HepG2 (cell line): ENCODE measurements around the gene NUP54. TPM values are rescaled to one million over a fixed set of nuclear protein-coding genes. Genes with fewer than 3 reads are reported as not detected.
A peak's percentile ranks its signal among the peaks of the same experiment; 100 is the strongest.

Experiments
- CAMTA2 ChIP-seq: sonication (generic); formaldehyde crosslinking; IDR thresholded peaks from 2 replicates; pipeline ENCODE4 v1.4.0; 2020; ENCODE audit warnings: mild to moderate bottlenecking, missing genetic modification reagents, borderline replicate concordance
- CEBPB ChIP-seq: IDR thresholded peaks from 2 replicates; pipeline ENCODE4 v1.6.1; 2011; ENCODE audit warnings: low read depth, low read length, improper control_type of control experiment, borderline replicate concordance
- HOXA3 ChIP-seq: sonication (generic); formaldehyde crosslinking; IDR thresholded peaks from 2 replicates; pipeline ENCODE4 v1.5.0; 2020; ENCODE audit warnings: missing genetic modification reagents
- KDM2A ChIP-seq: sonication (generic); formaldehyde crosslinking; IDR thresholded peaks from 2 replicates; pipeline ENCODE4 v1.4.0; 2020; ENCODE audit warnings: low read depth, missing genetic modification reagents, borderline replicate concordance
- KLF13 ChIP-seq: sonication (generic); formaldehyde crosslinking; IDR thresholded peaks from 2 replicates; pipeline ENCODE4 v1.4.0; 2020; ENCODE audit warnings: mild to moderate bottlenecking, missing genetic modification reagents
- KLF6 ChIP-seq: IDR thresholded peaks from 2 replicates; pipeline ENCODE4 v1.8.0; 2016; ENCODE audit warnings: missing biosample characterization, missing genetic modification reagents
- MAFF ChIP-seq: IDR thresholded peaks from 2 replicates; pipeline ENCODE4 v1.6.1; 2011; ENCODE audit warnings: low read depth, low read length, improper control_type of control experiment
- MTA1 ChIP-seq: sonication (generic); formaldehyde crosslinking; IDR thresholded peaks from 2 replicates; pipeline ENCODE4 v1.4.0; 2020; ENCODE audit warnings: missing genetic modification reagents, mild to moderate bottlenecking, borderline replicate concordance
- MXI1 ChIP-seq: IDR thresholded peaks from 3 replicates; pipeline ENCODE4 v1.6.1; 2012; ENCODE audit warnings: low read depth, low read length, inconsistent platforms, borderline replicate concordance
- NFE2L2 ChIP-seq: fragments of 150-350 bp; IDR thresholded peaks from 2 replicates; pipeline ENCODE4 v1.6.1; 2014; ENCODE audit warnings: low read length
- NFIB ChIP-seq: sonication (generic); formaldehyde crosslinking; IDR thresholded peaks from 2 replicates; pipeline ENCODE4 v1.9.0; 2021; ENCODE audit warnings: missing genetic modification reagents, mild to moderate bottlenecking, borderline replicate concordance
- PAF1 ChIP-seq: IDR thresholded peaks from 2 replicates; pipeline ENCODE4 v1.6.1; 2016; ENCODE audit warnings: missing genetic modification reagents, missing compliant biosample characterization
- PCBP1 ChIP-seq: fragments of 200-400 bp; formaldehyde crosslinking; IDR thresholded peaks from 2 replicates; pipeline ENCODE4 v1.6.1; 2017; ENCODE audit warnings: mild to moderate bottlenecking, low read depth, low read length, borderline replicate concordance
- RARG ChIP-seq: sonication (generic); formaldehyde crosslinking; IDR thresholded peaks from 2 replicates; pipeline ENCODE4 v1.4.0; 2020; ENCODE audit warnings: low read depth, mild to moderate bottlenecking, missing genetic modification reagents
- REL ChIP-seq: sonication (generic); formaldehyde crosslinking; conservative IDR thresholded peaks from 2 replicates; pipeline ENCODE4 v1.8.0; 2022; ENCODE audit warnings: mild to moderate bottlenecking, missing genetic modification reagents, moderate library complexity
- ZNF143 ChIP-seq: sonication (generic); formaldehyde crosslinking; IDR thresholded peaks from 2 replicates; pipeline ENCODE4 v1.4.0; 2020; ENCODE audit warnings: missing genetic modification reagents
- ZNF292 ChIP-seq: sonication (generic); formaldehyde crosslinking; IDR thresholded peaks from 2 replicates; pipeline ENCODE4 v1.8.1; 2022; ENCODE audit warnings: mild to moderate bottlenecking, low read depth, missing genetic modification reagents, borderline replicate concordance
- ZNF496 ChIP-seq: sonication (generic); formaldehyde crosslinking; IDR thresholded peaks from 2 replicates; pipeline ENCODE4 v1.8.1; 2023; ENCODE audit warnings: mild to moderate bottlenecking, moderate library complexity, missing genetic modification reagents; ENCODE audit not compliant: insufficient replicate concordance
- ZNF567 ChIP-seq: sonication (generic); formaldehyde crosslinking; IDR thresholded peaks from 2 replicates; pipeline ENCODE4 v1.8.1; 2023; ENCODE audit warnings: mild to moderate bottlenecking, missing genetic modification reagents, borderline replicate concordance
- ZNF605 ChIP-seq: sonication (generic); formaldehyde crosslinking; IDR thresholded peaks from 2 replicates; pipeline ENCODE4 v1.8.0; 2022; ENCODE audit warnings: mild to moderate bottlenecking, missing genetic modification reagents
- ZNF790 ChIP-seq: sonication (generic); formaldehyde crosslinking; IDR thresholded peaks from 2 replicates; pipeline ENCODE4 v1.8.0; 2022; ENCODE audit warnings: missing genetic modification reagents, mild to moderate bottlenecking, borderline replicate concordance
- polyA plus RNA-seq, 8 experiments: library from polyadenylated mRNA; depleted of rRNA in 3 of 8; stranded (reverse) in 7 of 8; unstranded in 1 of 8; fragments of >200 nt; fragmentation: Illumina TruSeq in 4 of 8; extraction: Trizol in 4 of 8; gene quantifications; 2 replicates each; pipeline versions ENCODE4 v1.2.1 to v1.2.3, GENCODE V29; 2011 to 2016; ENCODE audit warnings: low read depth in 4 of 8, missing spikeins in 1 of 8, mixed read lengths in 1 of 8; ENCODE audit not compliant: insufficient read depth in 1 of 8
- total RNA-seq, 5 experiments: library from RNA; depleted of rRNA; stranded (reverse); fragments of >200 nt; fragmentation: Illumina TruSeq; extraction: Trizol; gene quantifications; 2 replicates each; pipeline ENCODE4 v1.2.3, GENCODE V29; 2016; ENCODE audit warnings: low read depth in 1 of 5
- TF ChIP-seq, protein P1 (sequence below): sonication (generic); formaldehyde crosslinking; IDR thresholded peaks from 2 replicates; pipeline ENCODE4 v1.5.1; 2020; ENCODE audit warnings: mild to moderate bottlenecking, moderate library complexity, missing genetic modification reagents
- TF ChIP-seq, protein P2 (sequence below): sonication (generic); formaldehyde crosslinking; IDR thresholded peaks from 2 replicates; pipeline ENCODE4 v1.5.0; 2020; ENCODE audit warnings: missing genetic modification reagents, mild to moderate bottlenecking, borderline replicate concordance
- TF ChIP-seq, protein P3 (sequence below): sonication (generic); formaldehyde crosslinking; IDR thresholded peaks from 2 replicates; pipeline ENCODE4 v1.5.0; 2020; ENCODE audit warnings: missing genetic modification reagents
- TF ChIP-seq, protein P4 (sequence below): sonication (generic); formaldehyde crosslinking; IDR thresholded peaks from 2 replicates; pipeline ENCODE4 v1.4.0; 2020; ENCODE audit warnings: missing genetic modification reagents

NUP54 gene
- total and polyA plus RNA-seq, 2 of the 13 experiments (the other 11 are each of a cell fraction or from before 2014, with no cell fraction given), result 36.1 to 69.3 TPM

DNA sequence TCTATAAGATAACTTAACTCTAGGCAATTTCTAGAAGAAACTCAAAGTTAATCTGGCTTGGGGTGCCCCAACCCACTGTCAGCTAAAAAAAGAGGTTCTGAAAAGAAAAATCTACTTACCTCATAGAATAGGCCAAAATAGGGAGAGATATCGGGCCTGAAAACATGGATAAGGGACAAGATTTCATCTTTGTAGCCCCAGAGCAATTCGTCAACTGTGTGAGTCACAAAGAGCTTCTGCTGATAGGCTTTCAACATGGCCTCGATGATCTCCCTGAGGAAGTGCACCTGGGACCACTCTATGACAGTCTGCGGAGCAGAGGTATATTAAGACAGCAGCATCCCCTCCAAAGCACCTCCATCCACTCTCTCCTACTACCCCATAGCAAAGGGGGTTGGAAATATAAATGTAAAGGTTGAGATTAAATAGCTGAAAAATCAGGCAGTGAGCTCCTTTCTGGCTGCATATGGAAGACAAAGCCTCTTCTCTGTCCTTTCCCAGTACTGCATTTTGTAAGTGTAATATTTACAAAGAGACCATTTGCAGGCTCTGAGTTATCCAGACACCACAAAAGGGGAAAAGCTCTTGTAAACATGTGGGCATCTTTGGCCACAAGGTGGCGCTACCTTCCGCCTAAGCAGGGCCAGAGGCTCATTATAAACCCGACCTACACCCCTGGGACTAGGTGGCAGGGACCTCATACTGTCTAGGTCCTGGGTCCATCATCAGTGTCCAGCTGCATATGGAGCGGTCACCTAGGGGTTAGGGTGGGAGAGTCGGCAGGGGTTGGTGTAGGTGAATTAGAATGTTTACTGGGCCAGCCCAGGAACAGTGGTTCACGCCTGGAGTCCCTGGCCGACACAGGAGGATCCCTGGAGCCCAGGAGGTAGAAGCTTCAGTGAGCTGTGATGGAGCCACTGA is 31.5 kb upstream of the NUP54 start (continued):
- TF ChIP-seq ZNF292 (CRISPR knock-in tag) (no peak), KLF13 (CRISPR knock-in tag) (no peak), ZNF496 (CRISPR knock-in tag) (no peak), MXI1 (no peak), REL (CRISPR knock-in tag) (no peak), HOXA3 (CRISPR knock-in tag) (no peak), ZNF790 (CRISPR knock-in tag) (no peak), KLF6 (CRISPR knock-in tag) (no peak), ZNF567 (no peak), PCBP1 (no peak), ZNF605 (CRISPR knock-in tag) (no peak), ZNF143 (CRISPR knock-in tag) (no peak), KDM2A (CRISPR knock-in tag) (peak; percentile 49; the same call in 1 of the 2 replicates), CAMTA2 (no peak), NFIB (CRISPR knock-in tag) (no peak), CEBPB (no peak), MAFF (no peak), MTA1 (CRISPR knock-in tag) (no peak), NFE2L2 (no peak), PAF1 (CRISPR knock-in tag) (no peak), RARG (CRISPR knock-in tag) (no peak)
- TF ChIP-seq, protein P1, sequence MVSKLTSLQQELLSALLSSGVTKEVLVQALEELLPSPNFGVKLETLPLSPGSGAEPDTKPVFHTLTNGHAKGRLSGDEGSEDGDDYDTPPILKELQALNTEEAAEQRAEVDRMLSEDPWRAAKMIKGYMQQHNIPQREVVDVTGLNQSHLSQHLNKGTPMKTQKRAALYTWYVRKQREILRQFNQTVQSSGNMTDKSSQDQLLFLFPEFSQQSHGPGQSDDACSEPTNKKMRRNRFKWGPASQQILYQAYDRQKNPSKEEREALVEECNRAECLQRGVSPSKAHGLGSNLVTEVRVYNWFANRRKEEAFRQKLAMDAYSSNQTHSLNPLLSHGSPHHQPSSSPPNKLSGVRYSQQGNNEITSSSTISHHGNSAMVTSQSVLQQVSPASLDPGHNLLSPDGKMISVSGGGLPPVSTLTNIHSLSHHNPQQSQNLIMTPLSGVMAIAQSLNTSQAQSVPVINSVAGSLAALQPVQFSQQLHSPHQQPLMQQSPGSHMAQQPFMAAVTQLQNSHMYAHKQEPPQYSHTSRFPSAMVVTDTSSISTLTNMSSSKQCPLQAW (CRISPR knock-in tag), result peak; percentile 54; the same call in 1 of the 2 replicates
- TF ChIP-seq, protein P2, sequence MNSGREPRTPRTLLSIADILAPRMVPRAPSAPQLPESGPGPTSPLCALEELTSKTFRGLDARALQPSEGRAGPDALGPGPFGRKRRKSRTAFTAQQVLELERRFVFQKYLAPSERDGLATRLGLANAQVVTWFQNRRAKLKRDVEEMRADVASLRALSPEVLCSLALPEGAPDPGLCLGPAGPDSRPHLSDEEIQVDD, result no peak
- TF ChIP-seq, protein P3, sequence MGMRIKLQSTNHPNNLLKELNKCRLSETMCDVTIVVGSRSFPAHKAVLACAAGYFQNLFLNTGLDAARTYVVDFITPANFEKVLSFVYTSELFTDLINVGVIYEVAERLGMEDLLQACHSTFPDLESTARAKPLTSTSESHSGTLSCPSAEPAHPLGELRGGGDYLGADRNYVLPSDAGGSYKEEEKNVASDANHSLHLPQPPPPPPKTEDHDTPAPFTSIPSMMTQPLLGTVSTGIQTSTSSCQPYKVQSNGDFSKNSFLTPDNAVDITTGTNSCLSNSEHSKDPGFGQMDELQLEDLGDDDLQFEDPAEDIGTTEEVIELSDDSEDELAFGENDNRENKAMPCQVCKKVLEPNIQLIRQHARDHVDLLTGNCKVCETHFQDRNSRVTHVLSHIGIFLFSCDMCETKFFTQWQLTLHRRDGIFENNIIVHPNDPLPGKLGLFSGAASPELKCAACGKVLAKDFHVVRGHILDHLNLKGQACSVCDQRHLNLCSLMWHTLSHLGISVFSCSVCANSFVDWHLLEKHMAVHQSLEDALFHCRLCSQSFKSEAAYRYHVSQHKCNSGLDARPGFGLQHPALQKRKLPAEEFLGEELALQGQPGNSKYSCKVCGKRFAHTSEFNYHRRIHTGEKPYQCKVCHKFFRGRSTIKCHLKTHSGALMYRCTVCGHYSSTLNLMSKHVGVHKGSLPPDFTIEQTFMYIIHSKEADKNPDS, result no peak
- TF ChIP-seq, protein P4, sequence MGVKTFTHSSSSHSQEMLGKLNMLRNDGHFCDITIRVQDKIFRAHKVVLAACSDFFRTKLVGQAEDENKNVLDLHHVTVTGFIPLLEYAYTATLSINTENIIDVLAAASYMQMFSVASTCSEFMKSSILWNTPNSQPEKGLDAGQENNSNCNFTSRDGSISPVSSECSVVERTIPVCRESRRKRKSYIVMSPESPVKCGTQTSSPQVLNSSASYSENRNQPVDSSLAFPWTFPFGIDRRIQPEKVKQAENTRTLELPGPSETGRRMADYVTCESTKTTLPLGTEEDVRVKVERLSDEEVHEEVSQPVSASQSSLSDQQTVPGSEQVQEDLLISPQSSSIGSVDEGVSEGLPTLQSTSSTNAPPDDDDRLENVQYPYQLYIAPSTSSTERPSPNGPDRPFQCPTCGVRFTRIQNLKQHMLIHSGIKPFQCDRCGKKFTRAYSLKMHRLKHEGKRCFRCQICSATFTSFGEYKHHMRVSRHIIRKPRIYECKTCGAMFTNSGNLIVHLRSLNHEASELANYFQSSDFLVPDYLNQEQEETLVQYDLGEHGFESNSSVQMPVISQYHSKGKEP (CRISPR knock-in tag), result no peak
